ENCODE measurements around the gene KIAA0408.
"Not testable (repeated sequence)": the region's sequence is repeated elsewhere in the genome, so short reads cannot be mapped to it uniquely, and the experiment has no call there.

Gene KIAA0408

DNA sequence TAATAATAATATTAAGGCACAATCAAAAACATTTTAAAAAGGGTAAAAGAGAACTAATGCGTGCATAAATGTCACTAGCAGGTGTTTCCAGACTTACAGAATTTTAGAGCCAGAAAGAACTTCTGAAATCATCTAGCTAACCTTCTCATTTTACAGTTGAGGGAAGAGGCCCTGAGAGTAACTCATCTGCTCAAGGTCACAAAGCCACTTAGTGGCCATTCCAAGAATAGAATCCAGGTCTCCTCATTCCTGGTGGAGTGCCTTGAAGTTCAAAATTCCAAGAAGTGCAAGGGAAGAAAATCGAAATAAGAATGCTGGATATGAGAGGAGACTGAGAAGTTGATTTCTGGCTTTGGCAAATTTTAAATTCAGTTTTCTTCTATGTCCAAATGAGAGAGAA, 3.2 kb upstream of the KIAA0408 start:
- DNase-seq = no peak

DNA sequence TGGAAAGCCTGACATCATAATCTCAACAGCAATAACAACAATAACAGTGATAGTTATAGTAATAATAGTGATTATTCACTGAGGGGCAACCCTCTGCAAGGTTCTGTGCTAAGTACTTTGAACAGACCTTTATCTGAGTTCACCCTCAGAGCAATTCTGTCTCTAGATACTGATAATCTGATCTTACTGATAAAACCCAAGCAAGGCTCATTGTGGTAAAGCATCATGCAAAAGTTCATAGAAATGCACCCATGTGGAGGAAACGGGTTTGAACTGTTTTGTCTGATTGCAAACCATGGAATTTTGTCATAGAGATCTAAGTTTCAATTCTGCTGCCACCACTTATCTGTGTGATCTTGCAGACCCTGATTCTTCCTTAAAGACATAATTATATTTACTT, 1.3 kb upstream of the KIAA0408 start:
- no peak for DNase-seq

DNA sequence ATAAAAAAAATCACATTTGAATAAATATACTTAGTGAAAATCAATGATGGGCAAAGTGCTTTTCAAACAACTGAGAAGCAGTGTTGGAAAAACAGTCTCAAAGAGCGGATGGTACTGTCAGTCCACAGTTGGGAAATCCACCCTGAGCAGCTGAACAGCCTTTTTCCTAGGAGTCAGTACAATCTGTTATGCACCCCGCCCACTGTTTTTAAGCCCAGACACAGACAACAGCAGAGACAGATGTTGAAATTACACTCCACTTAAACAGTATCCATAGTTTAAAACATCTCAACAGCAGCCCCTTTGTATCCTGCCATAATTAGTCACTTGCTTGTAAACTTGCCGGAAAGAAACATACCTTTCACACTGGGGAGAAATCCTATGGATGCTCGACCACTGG, 372 bp downstream of the KIAA0408 start:
- DNase-seq = no peak

DNA sequence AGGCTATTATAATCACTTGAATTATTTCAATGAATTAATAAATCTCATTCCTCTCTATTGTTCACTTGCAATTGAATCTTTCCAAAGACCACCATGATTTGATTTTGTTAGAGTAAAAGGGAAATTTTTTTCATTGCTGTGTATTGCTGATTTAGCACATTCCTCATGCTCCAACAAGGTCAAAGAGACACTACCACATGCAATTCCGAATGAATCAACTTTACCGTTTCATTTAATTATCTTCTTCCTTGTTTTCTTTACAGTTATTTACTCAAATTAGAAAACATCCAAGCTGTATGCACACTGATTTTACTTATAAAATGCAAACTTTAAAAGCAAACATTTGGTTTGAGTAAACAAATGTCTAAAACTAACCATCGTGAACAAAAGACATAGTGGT, 967 bp downstream of the KIAA0408 start:
- no peak for DNase-seq

DNA sequence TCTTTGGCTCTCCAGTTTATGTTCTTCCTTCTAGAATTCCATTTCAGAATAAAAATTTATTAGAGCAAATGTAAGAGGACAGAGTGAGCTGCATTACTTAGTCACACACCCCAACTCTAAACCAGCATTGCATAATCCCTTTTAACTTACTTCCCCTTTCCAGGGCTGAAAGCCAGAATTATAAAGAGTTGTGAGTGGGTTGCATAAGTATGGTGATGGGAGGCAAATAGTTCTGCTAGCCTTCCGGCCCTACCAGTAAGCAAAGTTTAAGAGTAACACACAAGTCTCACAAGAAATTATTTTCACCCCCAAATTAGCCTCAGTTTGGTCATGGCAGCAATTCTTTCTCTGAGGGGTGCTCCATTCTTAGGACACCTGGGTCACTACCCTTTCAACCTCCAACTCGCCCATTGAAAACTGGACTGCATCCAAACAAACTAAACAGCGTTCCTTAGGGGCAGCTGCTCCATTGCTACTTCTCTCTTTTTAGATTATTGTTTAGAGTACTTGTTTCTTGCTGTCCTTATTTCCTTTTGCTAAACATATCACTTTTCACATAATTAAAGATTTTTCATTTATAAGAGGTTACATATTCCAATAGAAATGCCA, 1.6 kb downstream of the KIAA0408 start:
- no peak for DNase-seq

DNA sequence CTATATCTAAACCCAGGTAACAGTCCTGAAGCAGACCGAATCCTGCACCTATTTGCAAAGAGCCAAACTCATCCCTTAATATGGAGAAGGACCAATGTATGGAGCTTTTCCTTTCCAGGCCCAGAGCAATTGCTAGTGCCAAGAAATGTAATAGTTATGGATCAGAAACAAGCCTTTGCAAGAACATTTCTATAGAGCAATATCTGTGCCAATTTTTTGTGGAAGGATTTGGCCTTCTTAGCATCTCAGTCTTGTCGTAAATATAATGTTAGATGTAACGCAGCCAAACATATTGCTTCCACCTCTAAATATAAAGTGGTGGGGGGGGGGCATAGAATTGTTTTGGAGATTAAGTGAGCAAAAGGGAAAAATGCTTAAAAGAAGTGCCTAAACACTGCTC, 2.7 kb downstream of the KIAA0408 start:
- DNase-seq = no peak

DNA sequence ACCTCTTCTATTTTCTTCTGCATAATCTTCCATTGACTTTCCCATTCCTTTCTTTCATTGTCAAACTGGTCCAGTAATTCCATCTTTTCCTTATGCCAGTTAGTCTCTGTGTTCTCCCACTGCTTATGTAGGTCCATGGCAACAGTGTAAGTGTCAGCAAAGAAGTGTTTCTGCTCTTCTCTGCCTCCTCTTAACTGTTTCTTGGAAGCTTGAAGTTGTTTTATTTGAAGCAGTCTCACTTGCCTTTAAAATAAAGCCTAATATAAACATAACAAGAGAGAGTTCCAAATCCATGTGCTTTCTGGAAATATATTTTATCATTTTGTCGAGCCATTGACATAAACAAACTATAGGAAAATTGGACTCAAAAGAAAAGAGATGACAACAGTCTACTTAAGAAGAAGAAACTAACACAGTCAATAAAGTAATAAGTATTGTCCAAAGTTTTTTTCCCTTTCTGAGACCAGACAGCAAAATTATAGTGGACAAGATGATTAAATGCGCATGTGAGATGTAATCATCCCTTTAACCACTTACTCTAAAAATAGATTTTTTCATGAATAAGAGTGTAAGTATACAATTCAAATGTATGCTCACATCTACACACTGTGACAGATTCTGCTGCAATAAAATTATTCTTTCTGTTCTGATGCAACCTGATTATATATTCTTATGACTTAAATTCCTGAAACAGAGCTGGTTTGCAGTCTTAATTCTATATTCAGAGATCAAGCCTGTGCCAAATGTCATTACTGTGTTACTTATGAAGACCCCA, 5.2 kb downstream of the KIAA0408 start:
- DNase-seq = no peak

DNA sequence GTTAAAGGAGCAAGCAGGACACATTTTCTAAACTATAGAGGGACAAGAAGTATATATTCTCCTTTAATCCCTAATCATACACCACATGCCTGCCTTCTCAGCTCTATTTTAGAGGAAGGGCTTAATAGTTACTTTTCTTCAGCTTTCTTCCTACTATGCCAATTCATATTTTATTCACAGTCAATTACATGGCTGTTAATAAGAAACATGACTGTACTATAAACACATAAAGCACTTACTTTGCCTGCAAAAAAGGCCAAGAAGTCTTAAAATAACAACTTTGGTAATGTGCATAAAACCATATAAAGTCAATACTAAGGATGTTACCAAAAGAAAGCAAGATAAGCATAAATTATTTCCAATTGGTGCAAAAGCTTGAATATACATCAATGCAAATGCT, 6.4 kb downstream of the KIAA0408 start:
- no peak for DNase-seq

DNA sequence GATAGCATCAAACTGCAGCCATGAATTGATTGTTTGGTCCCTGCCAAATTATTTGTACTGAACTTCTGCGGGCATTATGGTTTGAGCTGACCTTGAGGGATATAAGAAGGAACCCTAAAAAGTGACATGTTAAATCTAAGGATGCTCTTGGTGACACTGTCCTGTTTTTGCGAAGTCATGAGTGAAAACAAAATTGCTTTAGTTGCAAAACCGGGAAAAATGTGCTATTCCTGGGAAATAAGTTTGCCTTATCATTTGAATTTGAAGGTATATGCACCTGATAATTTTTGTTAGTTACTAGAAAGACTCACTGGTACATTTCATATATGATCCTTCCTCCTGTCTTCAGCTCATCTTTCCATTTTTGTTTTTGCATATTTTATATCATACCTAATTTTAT, 7.8 kb downstream of the KIAA0408 start:
- DNase-seq = no peak

DNA sequence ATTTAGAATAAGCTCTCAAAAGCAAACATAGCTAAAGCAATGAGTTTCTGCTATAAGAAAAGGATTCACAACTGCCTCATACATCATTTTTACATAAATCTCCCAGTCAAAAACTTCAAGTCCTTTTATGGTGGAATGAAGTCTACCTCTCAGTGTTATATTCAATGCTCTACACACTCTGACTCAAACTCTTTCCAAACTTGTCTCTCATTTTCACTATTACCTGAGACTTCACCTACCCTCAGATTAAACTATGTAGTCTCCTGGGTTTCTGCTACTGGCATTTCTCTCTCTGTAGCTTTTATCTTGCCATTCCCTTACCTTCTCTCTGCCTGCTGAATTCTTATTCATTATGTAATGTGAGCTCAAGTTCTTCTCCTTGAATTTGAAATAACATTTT, 11.4 kb downstream of the KIAA0408 start:
- no peak for DNase-seq

DNA sequence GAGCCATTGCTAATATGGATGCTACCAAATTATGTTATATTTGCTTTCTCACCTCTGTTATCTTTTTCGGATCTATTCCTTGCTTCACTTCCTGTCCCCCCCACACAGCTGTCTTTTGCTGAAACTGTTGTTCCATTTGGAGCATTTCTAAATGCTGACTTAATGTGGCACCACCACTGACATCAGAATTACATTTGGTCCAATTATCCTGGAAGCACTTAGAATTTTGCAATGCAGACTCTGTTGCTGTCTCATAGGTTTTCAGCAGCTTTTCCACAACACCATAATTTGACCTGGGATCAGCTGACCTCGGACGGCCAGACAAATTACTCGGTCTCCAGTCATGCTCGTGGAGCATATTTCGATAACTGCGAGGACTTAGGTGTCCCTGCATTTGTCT, 12.8 kb downstream of the KIAA0408 start:
- no peak for DNase-seq

DNA sequence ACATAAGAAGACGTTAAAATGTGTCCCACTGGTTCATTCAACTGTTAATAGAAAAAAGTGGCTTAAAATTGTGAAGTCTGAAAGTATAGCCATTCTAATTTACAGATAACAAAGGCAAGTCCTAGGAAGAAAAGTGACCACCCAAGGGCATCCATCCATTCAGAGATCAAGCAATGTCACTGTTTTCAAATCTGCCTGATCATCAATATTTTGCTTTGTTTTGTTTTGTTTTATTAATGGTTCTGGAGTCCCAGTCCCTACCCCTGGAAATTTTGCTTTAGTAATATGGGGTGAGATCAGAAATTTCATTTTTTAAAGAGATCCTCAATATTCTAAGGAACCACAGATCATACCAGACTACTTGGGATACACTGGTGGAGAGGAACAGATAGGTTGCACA, 17.3 kb downstream of the KIAA0408 start:
- no peak for DNase-seq

DNA sequence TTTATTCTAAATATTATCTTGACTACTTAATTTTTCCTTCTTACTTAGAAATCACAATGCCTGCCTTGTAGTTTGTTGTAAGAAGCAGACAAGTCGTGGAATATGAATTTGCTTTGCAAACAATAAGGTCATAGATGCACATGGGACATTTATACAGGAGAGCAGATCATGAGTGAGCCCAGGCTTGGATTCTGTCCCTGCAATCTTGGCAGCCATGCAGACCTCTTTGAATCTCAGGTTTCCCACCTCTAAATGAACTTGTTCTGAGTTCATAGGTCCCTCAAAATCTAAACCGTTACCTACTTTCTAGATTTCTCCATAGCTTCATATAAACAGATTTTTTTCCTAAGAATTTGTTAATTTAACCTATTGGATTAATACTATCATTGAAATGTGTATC, 19.5 kb downstream of the KIAA0408 start:
- DNase-seq = no peak

DNA sequence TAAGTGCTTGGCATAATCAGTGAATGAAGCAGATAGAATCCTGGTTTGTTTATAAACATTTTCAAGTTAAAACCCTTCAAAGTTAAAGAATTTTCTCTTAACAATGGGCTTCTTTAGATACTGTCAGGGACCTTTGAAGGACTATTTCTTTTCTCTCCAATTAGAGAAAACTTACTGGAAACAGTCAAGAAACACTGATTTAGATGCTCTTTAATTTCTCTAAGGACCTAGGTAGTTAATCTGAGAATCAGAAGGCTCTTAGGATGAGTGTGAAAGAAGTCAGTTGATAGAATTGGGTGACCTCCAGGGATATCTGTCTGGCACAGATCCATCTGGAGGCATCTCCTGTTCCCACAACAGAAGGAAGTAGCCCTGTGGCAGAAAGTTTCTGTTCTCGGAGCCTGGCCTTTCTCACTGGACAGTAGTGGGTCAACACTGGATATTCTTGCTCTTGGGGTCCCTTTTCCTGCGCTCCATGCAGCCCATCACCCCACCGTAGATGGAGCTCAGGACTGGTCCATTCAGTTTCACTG, 22.5 kb downstream of the KIAA0408 start:
- no peak for DNase-seq

DNA sequence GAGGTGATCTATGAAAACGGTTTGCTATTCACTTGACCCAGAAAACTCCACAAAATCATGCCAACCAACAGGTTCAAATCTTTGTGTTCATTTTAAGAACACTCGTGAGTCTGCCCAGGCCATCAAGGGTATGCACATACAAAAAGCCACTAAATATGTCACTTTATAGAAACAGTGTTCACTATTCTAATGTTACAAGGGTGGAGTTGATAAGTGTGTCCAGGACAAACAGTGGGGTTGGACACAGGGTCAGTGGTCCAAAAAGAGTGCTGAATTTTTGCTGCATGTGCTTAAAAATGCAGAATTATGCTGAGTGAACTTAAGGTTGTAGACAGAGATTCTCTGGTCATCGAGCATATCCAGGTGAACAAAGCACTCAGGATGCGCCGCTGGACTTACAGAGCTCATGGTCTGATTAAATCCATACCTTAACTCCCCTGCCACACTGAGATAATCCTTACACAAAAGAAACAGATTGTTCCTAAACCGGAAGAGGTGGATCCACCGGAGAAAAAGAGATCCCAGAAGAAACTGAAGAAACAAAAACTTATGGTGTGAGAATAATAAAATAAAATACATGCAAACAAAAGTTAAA, 23.5 kb downstream of the KIAA0408 start:
- DNase-seq = no peak

DNA sequence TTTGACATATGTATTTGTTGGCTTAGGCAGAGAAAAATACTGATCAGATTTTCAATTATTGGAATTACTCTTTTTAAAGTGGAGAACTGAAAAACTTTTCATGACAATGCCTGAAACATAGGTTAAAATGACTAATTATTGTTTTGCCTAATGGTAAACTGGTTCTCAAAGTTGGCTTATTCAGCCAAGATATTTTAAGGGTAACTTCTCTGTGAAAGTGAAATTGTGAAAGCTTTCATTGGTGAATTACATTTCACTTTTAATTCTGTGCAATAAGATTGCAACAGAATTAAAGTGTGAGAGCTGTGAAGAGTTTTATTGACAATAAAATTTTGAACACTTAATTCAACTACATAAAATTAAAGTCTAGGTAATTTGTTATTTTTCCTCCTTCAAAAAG, 24.5 kb downstream of the KIAA0408 start:
- DNase-seq = no peak

DNA sequence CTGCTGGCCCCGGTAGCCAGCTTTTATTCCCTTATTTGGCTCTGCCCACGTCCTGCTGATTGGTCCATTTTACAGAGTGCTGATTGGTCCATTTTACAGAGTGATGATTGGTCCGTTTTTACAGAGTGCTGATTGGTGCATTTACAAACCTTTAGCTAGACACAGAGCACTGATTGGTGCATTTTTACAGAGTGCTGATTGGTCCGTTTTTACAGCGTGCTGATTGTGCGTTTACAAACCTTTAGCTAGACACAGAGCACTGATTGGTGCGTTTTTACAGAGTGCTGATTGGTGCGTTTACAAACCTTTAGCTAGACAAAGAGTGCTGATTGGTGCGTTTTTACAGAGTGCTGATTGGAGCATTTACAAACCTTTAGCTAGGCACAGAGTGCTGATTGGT, 30.6 kb downstream of the KIAA0408 start:
- not testable (repeated sequence) for DNase-seq

DNA sequence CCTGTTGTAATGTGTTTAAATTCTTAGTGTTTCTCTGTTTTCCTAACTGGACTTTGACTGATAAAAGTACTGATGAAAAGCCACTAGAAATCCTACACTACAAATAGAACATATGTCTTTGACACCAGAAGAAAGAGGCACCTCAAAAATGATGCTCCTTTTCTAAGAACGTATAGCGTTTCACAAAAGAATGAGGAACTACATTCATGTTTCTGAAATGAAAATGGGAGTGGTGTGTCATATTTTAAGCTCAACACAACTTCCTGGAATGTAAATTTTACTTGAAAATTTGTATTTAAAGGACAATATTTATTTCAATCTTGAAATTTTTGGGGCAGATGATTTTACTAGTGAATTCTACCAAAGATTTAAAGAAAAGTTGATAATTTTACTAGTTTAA, 35.3 kb downstream of the KIAA0408 start:
- no peak for DNase-seq

DNA sequence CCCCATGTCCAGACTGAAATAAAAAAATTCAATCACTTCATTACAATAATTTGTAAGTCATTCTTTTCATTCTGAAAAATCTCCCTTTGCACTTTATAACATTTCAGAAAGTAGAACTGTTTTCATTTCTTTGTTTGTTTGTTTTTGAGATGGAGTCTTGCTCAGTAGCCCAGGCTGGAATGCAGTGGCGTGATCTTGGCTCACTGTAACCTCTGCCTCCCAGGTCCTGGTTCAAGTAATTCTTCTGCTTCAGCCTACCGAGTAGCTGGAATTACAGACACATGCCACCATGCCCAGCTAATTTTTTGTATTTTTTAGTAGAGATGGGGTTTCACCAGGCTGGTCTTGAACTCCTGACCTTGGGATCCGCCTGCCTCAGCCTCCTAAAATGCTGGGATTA, 38.0 kb downstream of the KIAA0408 start:
- not testable (repeated sequence) for DNase-seq

DNA sequence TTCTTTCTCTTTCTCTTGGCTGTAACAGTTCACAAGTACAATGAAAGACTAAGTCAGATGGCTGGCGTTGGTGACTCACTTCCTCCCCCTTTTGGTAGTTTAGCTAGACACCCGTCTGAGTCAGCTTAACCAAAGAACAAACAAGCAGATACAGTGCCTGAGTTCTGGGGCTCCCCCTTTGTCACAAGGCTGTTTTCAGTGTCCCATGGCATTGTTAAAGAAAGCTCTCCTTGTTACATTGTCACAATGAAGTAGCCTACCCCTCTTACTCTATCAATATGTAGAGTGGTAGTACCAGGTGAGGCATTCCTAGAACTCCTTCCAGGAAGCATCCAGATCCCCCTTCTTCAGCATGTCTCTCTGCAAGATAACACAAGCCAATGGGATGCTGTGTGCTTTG, 38.6 kb downstream of the KIAA0408 start:
- DNase-seq = peak; percentile 15

DNA sequence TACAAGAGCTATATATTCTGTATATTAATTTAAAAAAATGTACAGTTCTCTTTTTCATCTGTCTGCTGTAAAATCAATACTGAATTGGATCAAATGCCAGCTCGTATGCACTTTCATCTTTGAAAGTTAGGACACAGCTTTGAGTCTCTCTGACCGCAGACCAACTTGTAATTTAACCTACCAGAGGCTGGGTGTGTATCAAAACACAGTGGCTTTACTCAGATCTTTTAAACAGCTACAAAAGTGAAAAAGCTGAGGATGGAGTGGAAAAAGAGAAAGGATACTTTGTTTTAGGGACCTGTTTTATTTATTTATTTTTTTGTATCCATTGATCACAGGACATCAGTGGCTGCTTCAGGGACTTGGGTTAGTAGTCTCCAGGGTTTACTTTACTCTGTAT, 44.1 kb downstream of the KIAA0408 start:
- no peak for DNase-seq

DNA sequence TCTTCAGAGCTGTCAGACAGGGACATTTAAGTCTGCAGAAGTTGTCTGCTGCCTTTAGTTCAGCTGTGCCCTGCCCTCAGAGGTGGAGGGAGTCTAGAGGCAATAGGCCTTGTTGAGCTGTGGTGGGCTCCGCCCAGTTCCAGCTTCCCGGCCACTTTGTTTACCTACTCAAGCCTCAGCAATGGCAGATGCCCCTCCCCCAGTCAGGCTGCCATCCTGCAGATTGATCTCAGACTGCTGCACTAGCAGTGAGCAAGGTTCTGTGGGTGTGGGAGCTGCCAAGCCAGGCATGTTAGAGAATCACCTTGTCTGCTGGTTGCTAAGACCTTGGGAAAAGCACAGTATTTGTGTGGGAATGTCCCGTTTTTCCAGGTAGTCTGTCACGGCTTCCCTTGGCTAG, 46.1 kb downstream of the KIAA0408 start:
- DNase-seq = not testable (repeated sequence)

DNA sequence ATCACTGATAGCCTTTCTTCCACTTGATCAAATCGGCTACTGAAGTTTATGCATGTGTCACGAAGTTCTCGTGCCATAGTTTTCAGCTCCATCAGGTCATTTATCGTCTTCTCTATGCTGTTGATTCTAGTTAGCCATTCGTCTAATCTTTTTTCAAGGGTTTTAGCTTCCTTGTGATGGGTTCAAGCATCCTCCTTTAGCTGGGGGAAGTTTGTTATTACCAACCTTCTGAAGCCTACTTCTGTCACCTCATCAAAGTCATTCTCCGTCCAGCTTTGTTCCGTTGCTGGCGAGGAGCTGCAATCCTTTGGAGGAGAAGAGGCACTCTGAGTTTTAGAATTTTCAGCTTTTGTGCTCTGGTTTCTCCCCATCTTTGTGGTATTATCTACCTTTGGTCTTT, 47.2 kb downstream of the KIAA0408 start:
- not testable (repeated sequence) for DNase-seq

Measured in NCI-H1092 treated with DMSO at 0.1 percent for 48 hours (cell line).